GM12892 (cell line): Measurements from ENCODE around the gene DIABLO.

Source experiments
- POLR2A ChIP-seq: IDR thresholded peaks from 2 replicates; pipeline ENCODE4 v1.6.1; 2011; ENCODE audit warnings: low read depth, low read length, control low read depth
- POLR2AphosphoS5 ChIP-seq: IDR thresholded peaks from 2 replicates; pipeline ENCODE4 v1.6.1; 2011; ENCODE audit warnings: low read depth, low read length, control low read depth

DNA sequence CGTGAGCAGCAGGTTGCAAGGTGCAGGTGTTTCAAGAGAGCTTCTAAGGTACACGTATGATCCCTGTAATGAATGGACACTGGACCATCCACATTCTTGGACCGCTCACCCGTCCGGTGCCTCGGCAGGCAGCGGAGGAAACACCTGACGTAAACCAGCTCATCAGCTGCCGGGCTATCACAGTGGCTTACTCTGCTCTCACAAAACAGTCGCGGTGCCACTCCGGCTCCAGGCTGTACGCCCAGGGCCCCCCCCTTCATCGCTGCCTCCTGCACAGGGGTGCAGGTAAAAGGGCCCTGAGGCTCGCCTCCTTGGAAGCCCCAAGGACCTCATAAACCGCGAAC lies 40.0 kb upstream of the DIABLO start:
- TF ChIP-seq POLR2AphosphoS5 (no peak), POLR2A (no peak)
